HepG2 (cell line): ENCODE data around the gene DDAH2. TPM values are rescaled to one million over a fixed set of nuclear protein-coding genes. Genes with fewer than 3 reads are reported as not detected.

ENCODE experiments used
- ATAC-seq: fragments of 200-7000 bp; cut with Tn5 transposase; 3 replicates; pipeline ENCODE4 v1.9.1; 2020; ENCODE audit warnings: mild to moderate bottlenecking, moderate library complexity
- BruUV-seq: library from RNA; stranded (reverse); fragments of 400-500 nt; replicated peaks from 2 replicates; lab custom pipeline; 2021; lab: Mats Ljungman, UMichigan
- CTCF ChIA-PET: fragments of 300-600 bp; formaldehyde crosslinking; extraction: SDS; loops from one replicate; lab custom pipeline; 2021; ENCODE audit warnings: low total read pairs, inconsistent platforms, low intra/inter-chr PET ratio; lab: Yijun Ruan, JAX
- POLR2A ChIA-PET: fragments of 350-600 bp; sonication (Branson Sonifier 250); formaldehyde crosslinking; loops from one replicate; lab custom pipeline; 2020; ENCODE audit warnings: antibody characterized with exemption, inconsistent platforms; lab: Yijun Ruan, JAX
- DNase-seq: peaks from one replicate; pipeline ENCODE4 v3.0.0-alpha.2; 2015; ENCODE audit warnings: low spot score
- FAIRE-seq: peaks from 3 replicates; lab custom pipeline; 2011; peaks lifted over from hg19 to GRCh38; lab: Jason Lieb, UNC
- H2AFZ ChIP-seq: one replicate; pipeline ENCODE4 v1.6.1; 2011; ENCODE audit warnings: low read length, inconsistent platforms
- H3K27ac ChIP-seq: fragments of 300-600 bp; 3 replicates; pipeline ENCODE4 v1.8.0; 2011; ENCODE audit warnings: mixed run types, mild to moderate bottlenecking, mixed read lengths, low read length, inconsistent platforms; ENCODE audit not compliant: insufficient read depth; ENCODE audit errors: extremely low read length
- H3K27me3 ChIP-seq, 2 experiments: fragments of 200-600 bp in 1 of 2; 2 replicates in 1 of 2; 3 replicates in 1 of 2; pipeline versions ENCODE4 v1.6.0 to v1.8.0; 2011; ENCODE audit warnings: low read length in 2 of 2, mild to moderate bottlenecking in 2 of 2, moderate library complexity in 2 of 2, inconsistent platforms in 1 of 2; ENCODE audit not compliant: insufficient read depth in 2 of 2, control insufficient read depth in 1 of 2
- H3K36me3 ChIP-seq, 2 experiments: fragments of 200-600 bp in 1 of 2; replicated peaks in 1 of 2; 2 replicates in 1 of 2; 3 replicates in 1 of 2; pipeline versions ENCODE4 v1.5.1 to v1.8.0; 2011; ENCODE audit warnings: low read length in 2 of 2, inconsistent platforms in 1 of 2; ENCODE audit not compliant: insufficient read depth in 2 of 2, control insufficient read depth in 1 of 2
- H3K4me1 ChIP-seq: 2 replicates; pipeline ENCODE4 v1.5.1; 2012; ENCODE audit warnings: low read length, inconsistent platforms; ENCODE audit not compliant: insufficient read depth
- H3K4me2 ChIP-seq: 2 replicates; pipeline ENCODE4 v1.6.0; 2011; ENCODE audit warnings: low read depth, low read length, inconsistent platforms
- H3K4me3 ChIP-seq, 3 experiments: fragments of 200-600 bp in 1 of 3; sonication (generic), shearing (Covaris generic) in 1 of 3; replicated peaks in 1 of 3; 2 replicates each; pipeline ENCODE4 v1.5.1; 2011 to 2016; ENCODE audit warnings: low read length in 3 of 3, inconsistent platforms in 2 of 3, low read depth in 2 of 3, mild to moderate bottlenecking in 2 of 3, control low read depth in 1 of 3, mixed read lengths in 1 of 3; ENCODE audit not compliant: insufficient read depth in 1 of 3
- H3K79me2 ChIP-seq: one replicate; pipeline ENCODE4 v1.6.1; 2011; ENCODE audit warnings: low read length, inconsistent platforms; ENCODE audit not compliant: insufficient read depth
- H3K9ac ChIP-seq: 2 replicates; pipeline ENCODE4 v1.6.0; 2011; ENCODE audit warnings: mild to moderate bottlenecking, low read depth, low read length, inconsistent platforms; ENCODE audit not compliant: insufficient read depth
- H3K9me3 ChIP-seq: 2 replicates; pipeline ENCODE4 v1.5.1; 2012; ENCODE audit warnings: mild to moderate bottlenecking, low read length
- H4K20me1 ChIP-seq: 2 replicates; pipeline ENCODE4 v1.6.0; 2011; ENCODE audit warnings: inconsistent platforms, mild to moderate bottlenecking, low read length, moderate library complexity; ENCODE audit not compliant: insufficient read depth
- ARHGAP35 ChIP-seq: sonication (generic); formaldehyde crosslinking; IDR thresholded peaks from 2 replicates; pipeline ENCODE4 v1.9.0; 2022; ENCODE audit warnings: mild to moderate bottlenecking, inconsistent platforms, moderate library complexity, missing genetic modification reagents, borderline replicate concordance
- CHD2 ChIP-seq: IDR thresholded peaks from 2 replicates; pipeline ENCODE4 v1.6.1; 2011; ENCODE audit warnings: low read depth, low read length, improper control_type of control experiment
- EZH2 ChIP-seq: conservative IDR thresholded peaks from 2 replicates; pipeline ENCODE4 v1.6.1; 2012; ENCODE audit warnings: mild to moderate bottlenecking, low read depth, low read length, moderate library complexity
- FOXK1 ChIP-seq: sonication (generic); formaldehyde crosslinking; IDR thresholded peaks from 2 replicates; pipeline ENCODE4 v1.4.0; 2020; ENCODE audit warnings: low read depth, missing genetic modification reagents, borderline replicate concordance
- NFYB ChIP-seq: sonication (generic); formaldehyde crosslinking; IDR thresholded peaks from 2 replicates; pipeline ENCODE4 v1.4.0; 2020; ENCODE audit warnings: missing genetic modification reagents
- NR2F1 ChIP-seq, 2 experiments: fragments of 450-650 bp in 1 of 2; formaldehyde crosslinking in 1 of 2; IDR thresholded peaks; 2 replicates each; pipeline versions ENCODE4 v1.5.0 to v1.6.1; 2016 to 2020; ENCODE audit warnings: mild to moderate bottlenecking in 1 of 2, missing compliant biosample characterization in 1 of 2, missing genetic modification reagents in 1 of 2, moderate library complexity in 1 of 2
- POLR2AphosphoS5 ChIP-seq: IDR thresholded peaks from 2 replicates; pipeline ENCODE4 v1.6.1; 2012; ENCODE audit warnings: low read depth, low read length
- POLR2G ChIP-seq: fragments of 200-400 bp; formaldehyde crosslinking; IDR thresholded peaks from 2 replicates; pipeline ENCODE4 v1.6.1; 2018; ENCODE audit warnings: mild to moderate bottlenecking, low read depth, low read length, moderate library complexity
- STAT5B ChIP-seq: sonication (generic); formaldehyde crosslinking; IDR thresholded peaks from 2 replicates; pipeline ENCODE4 v1.4.0; 2020; ENCODE audit warnings: missing genetic modification reagents
- ZBTB21 ChIP-seq: sonication (generic); formaldehyde crosslinking; IDR thresholded peaks from 2 replicates; pipeline ENCODE4 v1.4.0; 2020; ENCODE audit warnings: missing genetic modification reagents
- ZFP1 ChIP-seq: IDR thresholded peaks from 2 replicates; pipeline ENCODE4 v1.6.1; 2016
- ZNF280D ChIP-seq: sonication (generic); formaldehyde crosslinking; IDR thresholded peaks from 2 replicates; pipeline ENCODE4 v1.5.1; 2020; ENCODE audit warnings: mild to moderate bottlenecking, missing genetic modification reagents
- WGBS: methylation state at CpG from one replicate; pipeline ENCODE4 v1.1.6; 2017; ENCODE audit warnings: low lambda C conversion rate; 5-methylcytosine and 5-hydroxymethylcytosine counted together
- in situ Hi-C: cut with HindIII; loops from 2 replicates; pipeline ENCODE4 v1.10.0; 2017; ENCODE audit warnings: low pct_unique_long_range_greater_than_20kb; ENCODE audit not compliant: extremely low pct_ligation_motif_present
- intact Hi-C: fragments of 100-400 bp; cut with micrococcal nuclease; formaldehyde crosslinking; loops from one replicate; pipeline ENCODE4 v1.10.0; 2022; ENCODE audit not compliant: unreplicated experiment
- polyA plus RNA-seq, 8 experiments: library from polyadenylated mRNA; depleted of rRNA in 3 of 8; stranded (reverse) in 7 of 8; unstranded in 1 of 8; fragments of >200 nt; fragmentation: Illumina TruSeq in 4 of 8; extraction: Trizol in 4 of 8; gene quantifications; 2 replicates each; pipeline versions ENCODE4 v1.2.1 to v1.2.3, GENCODE V29; 2011 to 2016; ENCODE audit warnings: low read depth in 4 of 8, missing spikeins in 1 of 8, mixed read lengths in 1 of 8; ENCODE audit not compliant: insufficient read depth in 1 of 8
- total RNA-seq, 5 experiments: library from RNA; depleted of rRNA; stranded (reverse); fragments of >200 nt; fragmentation: Illumina TruSeq; extraction: Trizol; gene quantifications; 2 replicates each; pipeline ENCODE4 v1.2.3, GENCODE V29; 2016; ENCODE audit warnings: low read depth in 1 of 5
- TF ChIP-seq, protein P1 (sequence below): IDR thresholded peaks from 2 replicates; pipeline ENCODE4 v1.6.1; 2016; ENCODE audit warnings: mild to moderate bottlenecking, missing biosample characterization, missing genetic modification reagents
- TF ChIP-seq, protein P2 (sequence below): IDR thresholded peaks from 2 replicates; pipeline ENCODE4 v1.6.1; 2016; ENCODE audit warnings: mild to moderate bottlenecking

Gene DDAH2
- total and polyA plus RNA-seq, 2 of the 13 experiments (the other 11 are each of a cell fraction or from before 2014, with no cell fraction given): 16.4 to 21.1 TPM

DNA sequence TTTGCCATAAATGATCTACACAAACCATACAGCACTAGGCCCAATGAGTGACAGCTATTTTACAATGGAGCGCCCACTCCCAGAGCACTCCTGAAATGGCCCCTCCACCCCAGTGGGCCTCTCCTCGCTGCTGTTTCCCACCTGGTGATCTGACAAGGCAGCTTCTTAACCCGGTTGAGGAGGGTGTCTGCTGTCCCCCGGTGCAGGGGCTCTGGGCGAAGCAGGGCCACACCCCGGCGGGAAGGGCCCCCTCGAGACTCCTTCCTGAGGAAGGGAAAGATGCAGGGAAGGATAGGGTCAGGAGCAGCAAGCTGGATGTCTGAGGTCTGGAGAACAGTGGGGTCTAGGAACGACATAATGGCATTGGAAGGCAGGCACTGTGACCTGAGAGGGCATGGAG is 36.2 kb downstream of the DDAH2 start:
- POLR2A ChIA-PET: interaction anchor here (0.6 to 4.9 kb wide), 3 partner anchors 10 to 135 kb away, joined by 3 to 22 read pairs (median 4); partner anchors contain the start of genes ABHD16A, HSPA1B and MSH5
- in situ Hi-C loops: no loop called here
- H4K20me1 ChIP-seq: no peaks in the 10 kb centered on the region
- H3K9me3 ChIP-seq: no peaks in the 10 kb centered on the region
- no peak overlapping the region for H3K9ac ChIP-seq
- H3K4me2 ChIP-seq: no peak overlapping the region
- DNase-seq (no peak), FAIRE-seq (no peak), ATAC-seq (no peak)
- CTCF ChIA-PET: no interaction called here
- intact Hi-C loops: no loop called here
- TF ChIP-seq CHD2: no peak
- no peak for TF ChIP-seq EZH2
- no peak for TF ChIP-seq NFYB
- no peak for TF ChIP-seq POLR2AphosphoS5
- TF ChIP-seq ZNF280D (CRISPR knock-in tag): no peak
- TF ChIP-seq, protein P1, sequence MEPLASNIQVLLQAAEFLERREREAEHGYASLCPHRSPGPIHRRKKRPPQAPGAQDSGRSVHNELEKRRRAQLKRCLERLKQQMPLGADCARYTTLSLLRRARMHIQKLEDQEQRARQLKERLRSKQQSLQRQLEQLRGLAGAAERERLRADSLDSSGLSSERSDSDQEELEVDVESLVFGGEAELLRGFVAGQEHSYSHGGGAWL (CRISPR knock-in tag): no peak
- TF ChIP-seq, protein P2, sequence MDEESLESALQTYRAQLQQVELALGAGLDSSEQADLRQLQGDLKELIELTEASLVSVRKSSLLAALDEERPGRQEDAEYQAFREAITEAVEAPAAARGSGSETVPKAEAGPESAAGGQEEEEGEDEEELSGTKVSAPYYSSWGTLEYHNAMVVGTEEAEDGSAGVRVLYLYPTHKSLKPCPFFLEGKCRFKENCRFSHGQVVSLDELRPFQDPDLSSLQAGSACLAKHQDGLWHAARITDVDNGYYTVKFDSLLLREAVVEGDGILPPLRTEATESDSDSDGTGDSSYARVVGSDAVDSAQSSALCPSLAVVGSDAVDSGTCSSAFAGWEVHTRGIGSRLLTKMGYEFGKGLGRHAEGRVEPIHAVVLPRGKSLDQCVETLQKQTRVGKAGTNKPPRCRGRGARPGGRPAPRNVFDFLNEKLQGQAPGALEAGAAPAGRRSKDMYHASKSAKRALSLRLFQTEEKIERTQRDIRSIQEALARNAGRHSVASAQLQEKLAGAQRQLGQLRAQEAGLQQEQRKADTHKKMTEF (CRISPR knock-in tag): no peak
- no peak for TF ChIP-seq ZFP1
- TF ChIP-seq STAT5B (CRISPR knock-in tag): no peak
- no peak for TF ChIP-seq ZBTB21
- TF ChIP-seq ARHGAP35: no peak
- no peak for TF ChIP-seq POLR2G
- no peak for TF ChIP-seq NR2F1 (CRISPR knock-in tag; IDR thresholded peaks at IDR 0.05)
- no peak for TF ChIP-seq FOXK1
- no peak overlapping the region for H2AFZ ChIP-seq
- H3K79me2 ChIP-seq: no peaks in the 10 kb centered on the region
- no peaks in the 10 kb centered on the region for H3K27me3 ChIP-seq
- no peak overlapping the region for H3K27ac ChIP-seq
- H3K4me1 ChIP-seq: peaks cover 12% of the 10 kb centered on the region; the same call in 1 of the 2 replicates
- peaks cover 54 to 84% of the 10 kb centered on the region in 2 experiments for H3K36me3 ChIP-seq
- H3K4me3 ChIP-seq: no peak overlapping the region
- BruUV-seq: no TSS peak
- WGBS: 97% methylated on average over 9 of the region's 9 CpGs
